K562 (cell line): ENCODE results near the gene UFSP1. TPM values are rescaled to one million over a fixed set of nuclear protein-coding genes. Genes with fewer than 3 reads are reported as not detected.

Experiments
- CAMTA2 ChIP-seq: fragments of 250-450 bp; sonication (Bioruptor Pico); conservative IDR thresholded peaks from 2 replicates; pipeline ENCODE4 v1.5.1; 2022
- CREM ChIP-seq: IDR thresholded peaks from 2 replicates; pipeline ENCODE4 v1.6.1; 2014; ENCODE audit warnings: antibody characterized with exemption, low read depth
- ESRRB ChIP-seq: fragments of 250-450 bp; sonication (Bioruptor Pico); IDR thresholded peaks from 2 replicates; pipeline ENCODE4 v1.5.0; 2020; ENCODE audit warnings: mild to moderate bottlenecking, moderate library complexity, borderline replicate concordance
- HCFC1 ChIP-seq: IDR thresholded peaks from 2 replicates; pipeline ENCODE4 v1.6.1; 2012; ENCODE audit warnings: low read depth, low read length, improper control_type of control experiment
- MEF2A ChIP-seq: IDR thresholded peaks from 2 replicates; pipeline ENCODE4 v1.6.1; 2011; ENCODE audit warnings: low read depth, mild to moderate bottlenecking, low read length, moderate library complexity; ENCODE audit not compliant: control insufficient read depth
- MEF2D ChIP-seq: conservative IDR thresholded peaks from 2 replicates; pipeline ENCODE4 v1.6.1; 2016; ENCODE audit warnings: low read depth, missing genetic modification characterization, missing compliant biosample characterization
- PCBP1 ChIP-seq: fragments of 200-400 bp; formaldehyde crosslinking; IDR thresholded peaks from 2 replicates; pipeline ENCODE4 v1.6.1; 2018; ENCODE audit warnings: mild to moderate bottlenecking, low read depth, low read length; ENCODE audit not compliant: poor library complexity, severe bottlenecking
- PHB ChIP-seq: fragments of 250-450 bp; sonication (Bioruptor Pico); IDR thresholded peaks from 2 replicates; pipeline ENCODE4 v1.5.0; 2021
- POLR2B ChIP-seq: fragments of 450-650 bp; IDR thresholded peaks from 2 replicates; pipeline ENCODE4 v1.6.1; 2018; ENCODE audit warnings: low read depth; ENCODE audit not compliant: partially characterized antibody
- RB1 ChIP-seq: fragments of 450-650 bp; IDR thresholded peaks from 2 replicates; pipeline ENCODE4 v1.6.1; 2017; ENCODE audit warnings: low read depth, mild to moderate bottlenecking
- SMAD1 ChIP-seq: fragments of 150-350 bp; IDR thresholded peaks from 2 replicates; pipeline ENCODE4 v1.6.1; 2014; ENCODE audit warnings: low read length, low read depth; ENCODE audit not compliant: partially characterized antibody
- SMARCE1 ChIP-seq: fragments of 450-650 bp; IDR thresholded peaks from 2 replicates; pipeline ENCODE4 v1.7.1; 2016; ENCODE audit warnings: mild to moderate bottlenecking
- SOX6 ChIP-seq: fragments of 450-650 bp; IDR thresholded peaks from 2 replicates; pipeline ENCODE4 v1.6.1; 2014; ENCODE audit warnings: mild to moderate bottlenecking
- STAT5A ChIP-seq: IDR thresholded peaks from 2 replicates; pipeline ENCODE4 v1.6.1; 2012; ENCODE audit warnings: low read length, inconsistent platforms, borderline replicate concordance
- TSC22D4 ChIP-seq: fragments of 450-650 bp; IDR thresholded peaks from 2 replicates; pipeline ENCODE4 v1.6.1; 2016; ENCODE audit warnings: missing genetic modification characterization, missing biosample characterization, control low read depth
- XRCC3 ChIP-seq: fragments of 450-650 bp; IDR thresholded peaks from 2 replicates; pipeline ENCODE4 v1.6.1; 2017; ENCODE audit warnings: mild to moderate bottlenecking, moderate library complexity
- polyA plus RNA-seq, 8 experiments: library from polyadenylated mRNA; depleted of rRNA in 4 of 8; stranded (reverse) in 5 of 8; unstranded in 3 of 8; fragments of >200 nt; fragmentation: Nextera tagmentation in 2 of 8; fragmentation: Illumina TruSeq in 1 of 8; extraction: Ambion mirVana in 2 of 8; extraction: Trizol in 1 of 8; gene quantifications; 2 replicates each; pipeline versions ENCODE4 v1.2.1 to v1.2.3, GENCODE V29; 2011 to 2014; ENCODE audit warnings: inconsistent platforms in 1 of 8, missing spikeins in 1 of 8
- total RNA-seq, 7 experiments: library from RNA; depleted of rRNA in 6 of 7; stranded (reverse); fragments of >200 nt in 6 of 7; fragmentation: Illumina TruSeq in 2 of 7; extraction: Trizol in 2 of 7; gene quantifications; 2 replicates each; pipeline versions ENCODE4 v1.2.1 to v1.2.3, GENCODE V29; 2011 to 2021; ENCODE audit warnings: low replicate concordance in 1 of 7
- TF ChIP-seq, protein P1 (sequence below), 2 experiments: fragments of 450-650 bp; IDR thresholded peaks; 2 replicates each; pipeline ENCODE4 v1.6.1; 2016; ENCODE audit warnings: mild to moderate bottlenecking in 2 of 2, borderline replicate concordance in 1 of 2, low read depth in 1 of 2, moderate library complexity in 1 of 2
- TF ChIP-seq, protein P2 (sequence below): sonication (generic); formaldehyde crosslinking; IDR thresholded peaks from 2 replicates; pipeline ENCODE4 v1.9.0; 2022; ENCODE audit warnings: mild to moderate bottlenecking, missing genetic modification reagents
- TF ChIP-seq, protein P3 (sequence below): fragments of 450-650 bp; IDR thresholded peaks from 2 replicates; pipeline ENCODE4 v1.6.1; 2016; ENCODE audit warnings: missing biosample characterization, missing genetic modification characterization

The UFSP1 gene
- total and polyA plus RNA-seq, 9 of the 15 experiments (the other 6 are each of a cell fraction or from before 2014, with no cell fraction given): 0.50 to 18.8 (median 2.1) TPM

DNA sequence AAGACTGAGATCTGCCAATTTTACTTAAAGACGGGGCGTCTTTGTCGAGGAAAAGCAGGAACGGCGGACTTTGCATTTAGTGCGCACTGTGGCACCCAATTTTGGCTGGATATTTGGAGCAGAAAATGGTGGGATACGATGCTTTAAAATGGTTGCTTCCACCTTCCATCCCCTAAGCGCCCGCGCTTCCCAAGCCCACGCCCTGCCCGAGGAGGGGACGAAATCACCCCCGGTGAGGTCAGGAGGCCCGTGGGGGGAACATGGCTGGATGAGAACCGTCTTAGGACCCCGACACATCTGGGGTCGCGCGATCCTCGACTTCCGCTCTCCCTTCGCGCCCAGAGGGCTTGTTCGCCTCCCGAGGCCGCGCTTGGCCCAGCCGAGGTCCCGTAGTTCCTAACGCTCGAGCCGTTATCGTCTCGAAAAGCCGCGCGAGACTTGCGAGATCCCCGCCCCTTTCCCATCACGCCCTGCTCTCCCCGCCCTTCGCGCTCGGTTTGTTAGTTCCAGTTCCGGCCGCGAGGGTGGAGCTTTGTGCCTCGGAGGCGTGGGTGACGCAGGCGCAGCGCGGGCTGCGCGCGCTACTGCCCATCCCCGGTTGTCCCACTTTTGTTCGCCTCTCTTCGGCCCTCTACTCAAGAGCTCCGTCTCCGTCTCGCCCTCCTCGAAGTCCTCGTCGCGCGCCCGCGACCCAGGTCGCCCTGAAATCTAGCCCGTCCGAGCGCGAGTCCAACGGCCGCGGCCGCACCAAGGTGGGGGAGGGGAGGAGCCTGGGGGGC, 14.7 kb downstream of the UFSP1 start, which contains the start of gene SRRT (continued):
- TF ChIP-seq, protein P1, sequence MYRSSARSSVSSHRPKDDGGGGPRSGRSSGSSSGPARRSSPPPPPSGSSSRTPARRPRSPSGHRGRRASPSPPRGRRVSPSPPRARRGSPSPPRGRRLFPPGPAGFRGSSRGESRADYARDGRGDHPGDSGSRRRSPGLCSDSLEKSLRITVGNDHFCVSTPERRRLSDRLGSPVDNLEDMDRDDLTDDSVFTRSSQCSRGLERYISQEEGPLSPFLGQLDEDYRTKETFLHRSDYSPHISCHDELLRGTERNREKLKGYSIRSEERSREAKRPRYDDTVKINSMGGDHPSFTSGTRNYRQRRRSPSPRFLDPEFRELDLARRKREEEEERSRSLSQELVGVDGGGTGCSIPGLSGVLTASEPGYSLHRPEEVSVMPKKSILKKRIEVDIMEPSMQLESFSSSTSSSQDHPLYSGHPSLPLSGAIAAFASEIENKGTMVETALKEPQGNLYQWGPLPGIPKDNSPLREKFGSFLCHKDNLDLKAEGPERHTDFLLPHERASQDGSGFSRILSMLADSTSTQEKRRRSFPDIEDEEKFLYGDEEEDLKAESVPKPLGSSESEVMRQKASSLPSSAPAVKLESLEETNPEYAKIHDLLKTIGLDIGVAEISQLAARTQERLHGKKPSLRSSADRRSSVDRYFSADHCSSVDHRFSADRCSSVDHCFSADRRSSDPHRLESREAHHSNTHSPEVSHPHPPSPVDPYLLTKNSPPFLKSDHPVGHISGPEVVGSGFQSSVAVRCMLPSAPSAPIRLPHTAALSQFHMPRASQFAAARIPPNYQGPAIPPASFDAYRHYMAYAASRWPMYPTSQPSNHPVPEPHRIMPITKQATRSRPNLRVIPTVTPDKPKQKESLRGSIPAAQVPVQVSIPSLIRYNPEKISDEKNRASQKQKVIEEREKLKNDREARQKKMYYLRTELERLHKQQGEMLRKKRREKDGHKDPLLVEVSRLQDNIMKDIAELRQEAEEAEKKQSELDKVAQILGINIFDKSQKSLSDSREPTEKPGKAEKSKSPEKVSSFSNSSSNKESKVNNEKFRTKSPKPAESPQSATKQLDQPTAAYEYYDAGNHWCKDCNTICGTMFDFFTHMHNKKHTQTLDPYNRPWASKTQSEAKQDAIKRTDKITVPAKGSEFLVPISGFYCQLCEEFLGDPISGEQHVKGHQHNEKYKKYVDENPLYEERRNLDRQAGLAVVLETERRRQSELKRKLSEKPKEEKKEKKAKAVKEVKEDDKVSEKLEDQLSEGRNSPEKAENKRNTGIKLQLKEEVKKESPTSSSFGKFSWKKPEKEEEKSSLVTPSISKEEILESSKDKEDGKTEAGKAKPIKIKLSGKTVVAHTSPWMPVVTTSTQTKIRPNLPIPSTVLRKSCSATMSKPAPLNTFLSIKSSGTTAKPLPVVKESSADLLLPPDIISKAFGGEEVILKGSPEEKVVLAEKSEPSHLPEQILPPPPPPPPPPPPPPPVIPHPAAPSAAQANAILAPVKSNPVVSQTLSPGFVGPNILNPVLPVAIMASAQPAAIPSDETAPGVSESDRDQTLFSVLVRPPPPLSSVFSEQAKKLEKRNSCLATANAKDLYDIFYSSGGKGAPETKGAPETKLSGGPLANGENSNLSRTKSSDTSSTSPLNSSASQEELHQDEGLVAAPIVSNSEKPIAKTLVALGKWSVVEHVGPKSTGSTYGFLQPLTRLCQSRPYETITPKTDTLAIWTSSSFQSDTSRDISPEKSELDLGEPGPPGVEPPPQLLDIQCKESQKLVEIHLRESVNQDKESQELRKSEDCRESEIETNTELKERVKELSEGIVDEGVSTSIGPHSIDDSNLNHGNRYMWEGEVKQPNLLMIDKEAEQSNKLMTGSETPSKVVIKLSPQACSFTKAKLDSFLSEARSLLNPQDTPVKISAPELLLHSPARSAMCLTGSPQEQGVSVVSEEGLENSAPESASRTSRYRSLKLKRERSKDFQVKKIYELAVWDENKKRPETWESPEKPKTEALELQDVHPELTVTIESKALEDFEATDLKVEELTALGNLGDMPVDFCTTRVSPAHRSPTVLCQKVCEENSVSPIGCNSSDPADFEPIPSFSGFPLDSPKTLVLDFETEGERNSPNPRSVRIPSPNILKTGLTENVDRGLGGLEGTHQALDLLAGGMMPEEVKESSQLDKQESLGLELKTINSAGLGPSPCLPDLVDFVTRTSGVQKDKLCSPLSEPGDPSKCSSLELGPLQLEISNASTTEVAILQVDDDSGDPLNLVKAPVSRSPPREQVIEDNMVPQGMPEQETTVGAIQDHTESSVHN (IDR thresholded peaks at IDR 0.05; ENCODE audit: borderline replicate concordance in 1 of 2, low read depth in 1 of 2): peak in 1 of 2 experiments; percentile 88; a peak in 2 of 4 replicates
- peak; percentile 81; the same call in 1 of the 2 replicates for TF ChIP-seq SOX6
- TF ChIP-seq MEF2D (tag): 0 out of 2 replicates have a peak, but pooled peaks have one; percentile 41
- TF ChIP-seq RB1: peak; percentile 92
- no peak for TF ChIP-seq MEF2A
- TF ChIP-seq, protein P2, sequence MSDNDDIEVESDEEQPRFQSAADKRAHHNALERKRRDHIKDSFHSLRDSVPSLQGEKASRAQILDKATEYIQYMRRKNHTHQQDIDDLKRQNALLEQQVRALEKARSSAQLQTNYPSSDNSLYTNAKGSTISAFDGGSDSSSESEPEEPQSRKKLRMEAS (CRISPR knock-in tag): peak; percentile 69; the same call in 1 of the 2 replicates
- TF ChIP-seq PCBP1: no peak
- TF ChIP-seq TSC22D4 (tag): no peak
- 0 out of 2 replicates have a peak, but pooled peaks have one; percentile 12 for TF ChIP-seq STAT5A
- TF ChIP-seq PHB: peak; percentile 51; the same call in 1 of the 2 replicates
- TF ChIP-seq CREM: peak; percentile 88
- no peak for TF ChIP-seq SMAD1
- no peak for TF ChIP-seq XRCC3
- TF ChIP-seq, protein P3, sequence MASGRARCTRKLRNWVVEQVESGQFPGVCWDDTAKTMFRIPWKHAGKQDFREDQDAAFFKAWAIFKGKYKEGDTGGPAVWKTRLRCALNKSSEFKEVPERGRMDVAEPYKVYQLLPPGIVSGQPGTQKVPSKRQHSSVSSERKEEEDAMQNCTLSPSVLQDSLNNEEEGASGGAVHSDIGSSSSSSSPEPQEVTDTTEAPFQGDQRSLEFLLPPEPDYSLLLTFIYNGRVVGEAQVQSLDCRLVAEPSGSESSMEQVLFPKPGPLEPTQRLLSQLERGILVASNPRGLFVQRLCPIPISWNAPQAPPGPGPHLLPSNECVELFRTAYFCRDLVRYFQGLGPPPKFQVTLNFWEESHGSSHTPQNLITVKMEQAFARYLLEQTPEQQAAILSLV (tag): no peak
- peak; percentile 19; the same call in 1 of the 2 replicates for TF ChIP-seq SMARCE1
- peak; percentile 98 for TF ChIP-seq POLR2B
- peak; percentile 89; the same call in 1 of the 2 replicates for TF ChIP-seq CAMTA2 (CRISPR knock-in tag)
- peak; percentile 72 for TF ChIP-seq HCFC1
- TF ChIP-seq ESRRB: 0 out of 2 replicates have a peak, but pooled peaks have one; percentile 83
